HG03045 (cell line): ENCODE results near the gene COL25A1.
"Not testable (repeated sequence)": the region's sequence is repeated elsewhere in the genome, so short reads cannot be mapped to it uniquely, and the experiment has no call there.

Experiments
- ATAC-seq: cut with Tn5 transposase; IDR thresholded peaks from one replicate; pipeline ENCODE4 v1.9.1; 2021; ENCODE audit warnings: mild to moderate bottlenecking, moderate library complexity; ENCODE audit not compliant: unreplicated experiment

The COL25A1 gene

GRCh38 chr4:109131559-109131958, 170.9 kb downstream of the COL25A1 start:
- ATAC-seq = no peak

GRCh38 chr4:109128589-109128988, 173.9 kb downstream of the COL25A1 start:
- ATAC-seq = no peak

GRCh38 chr4:109127866-109128265, 174.6 kb downstream of the COL25A1 start:
- ATAC-seq = no peak

- ATAC-seq = no peak
Observed at GRCh38 chr4:109126856-109127255, 175.6 kb downstream of the COL25A1 start.

GRCh38 chr4:109125084-109125483, 177.4 kb downstream of the COL25A1 start:
- ATAC-seq = no peak

GRCh38 chr4:109123951-109124350, 178.5 kb downstream of the COL25A1 start:
- no peak for ATAC-seq

- no peak for ATAC-seq
Observed at GRCh38 chr4:109121561-109121960, 180.9 kb downstream of the COL25A1 start.

- ATAC-seq = no peak
Observed at GRCh38 chr4:109119852-109120251, 182.6 kb downstream of the COL25A1 start.

- ATAC-seq = no peak
Observed at GRCh38 chr4:109118635-109119034, 183.8 kb downstream of the COL25A1 start.

- no peak for ATAC-seq
Observed at GRCh38 chr4:109114501-109114900, 188.0 kb downstream of the COL25A1 start.

- ATAC-seq = no peak
Observed at GRCh38 chr4:109113521-109113920, 188.9 kb downstream of the COL25A1 start.

GRCh38 chr4:109111031-109111430, 191.4 kb downstream of the COL25A1 start:
- no peak for ATAC-seq

GRCh38 chr4:109108215-109108614, 194.2 kb downstream of the COL25A1 start:
- not testable (repeated sequence) for ATAC-seq

GRCh38 chr4:109094056-109094455, 208.4 kb downstream of the COL25A1 start:
- ATAC-seq = no peak

- ATAC-seq = no peak
Observed at GRCh38 chr4:109091727-109092409, 210.6 kb downstream of the COL25A1 start.

- ATAC-seq = no peak
Observed at GRCh38 chr4:109083911-109084310, 218.5 kb downstream of the COL25A1 start.

- no peak for ATAC-seq
Observed at GRCh38 chr4:109079731-109080130, 222.7 kb downstream of the COL25A1 start.

GRCh38 chr4:109079201-109079600, 223.3 kb downstream of the COL25A1 start:
- no peak for ATAC-seq

GRCh38 chr4:109078724-109079123, 223.7 kb downstream of the COL25A1 start:
- no peak for ATAC-seq

GRCh38 chr4:109077505-109077904, 225.0 kb downstream of the COL25A1 start:
- no peak for ATAC-seq

- not testable (repeated sequence) for ATAC-seq
Observed at GRCh38 chr4:109076709-109077108, 225.7 kb downstream of the COL25A1 start.

GRCh38 chr4:109075621-109076020, 226.8 kb downstream of the COL25A1 start:
- ATAC-seq = no peak

- ATAC-seq = no peak
Observed at GRCh38 chr4:109072595-109072994, 229.9 kb downstream of the COL25A1 start.
